Esophagus muscularis mucosa (tissue), 4 donors: ENCODE measurements around the gene UBIAD1. TPM values are rescaled to one million over a fixed set of nuclear protein-coding genes. Genes with fewer than 3 reads are reported as not detected.

ENCODE experiments used
- DNase-seq: peaks from one replicate; pipeline ENCODE4 v3.0.0-alpha.2; 2017; ENCODE audit errors: extremely low spot score
- H3K27ac ChIP-seq, 4 donors: fragments of 200-600 bp; sonication (generic); replicated peaks in 1 of 4; 1 replicate in 3 of 4; 2 replicates in 1 of 4; pipeline ENCODE4 v1.5.1; 2016 to 2019; ENCODE audit warnings: mild to moderate bottlenecking in 1 of 4
- H3K27me3 ChIP-seq, 4 donors: fragments of 200-600 bp; sonication (generic); one replicate each; pipeline versions ENCODE4 v1.5.1 to v1.6.0; 2016 to 2019
- H3K36me3 ChIP-seq, 4 donors: fragments of 200-600 bp; sonication (generic); one replicate each; pipeline ENCODE4 v1.5.1; 2016 to 2019
- H3K4me1 ChIP-seq, 4 donors: fragments of 200-600 bp; sonication (generic); one replicate each; pipeline ENCODE4 v1.5.1; 2016 to 2019
- H3K4me3 ChIP-seq, 4 donors: fragments of 200-600 bp; sonication (generic); 1 replicate in 2 of 4; 2 replicates in 2 of 4; pipeline ENCODE4 v1.5.1; 2016 to 2019; ENCODE audit warnings: mild to moderate bottlenecking in 4 of 4, moderate library complexity in 1 of 4
- H3K9me3 ChIP-seq, 4 donors: fragments of 200-600 bp; sonication (generic); 1 replicate in 3 of 4; 2 replicates in 1 of 4; pipeline ENCODE4 v1.5.1; 2016 to 2019
- CTCF ChIP-seq, 3 experiments: fragments of 200-600 bp in 2 of 3; fragments of 450-650 bp in 1 of 3; sonication (generic) in 2 of 3; IDR thresholded peaks; one replicate each; pipeline ENCODE4 v1.5.1; 2017 to 2019; ENCODE audit warnings: antibody characterized with exemption in 3 of 3, mild to moderate bottlenecking in 2 of 3, moderate library complexity in 1 of 3
- EP300 ChIP-seq: sonication (generic); formaldehyde crosslinking; IDR thresholded peaks from one replicate; pipeline ENCODE4 v1.6.1; 2017; ENCODE audit warnings: antibody characterized with exemption
- POLR2A ChIP-seq: fragments of 450-650 bp; IDR thresholded peaks from one replicate; pipeline ENCODE4 v1.6.1; 2017; ENCODE audit warnings: antibody characterized with exemption, moderate library complexity, mild to moderate bottlenecking, low read depth
- POLR2AphosphoS5 ChIP-seq, 2 donors: sonication (generic); formaldehyde crosslinking; IDR thresholded peaks; one replicate each; pipeline ENCODE4 v1.6.1; 2017; ENCODE audit warnings: antibody characterized with exemption in 2 of 2
- WGBS: methylation state at CpG from one replicate; pipeline ENCODE4 v1.1.5; 2018; 5-methylcytosine and 5-hydroxymethylcytosine counted together
- intact Hi-C: fragments of 100-400 bp; cut with DNase I; formaldehyde crosslinking; loops from one replicate; pipeline ENCODE4 v1.15.1; 2023
- total RNA-seq, 4 donors: library from RNA; depleted of rRNA; stranded (reverse); fragments of >200 nt; gene quantifications; one replicate each; pipeline versions ENCODE4 v1.1.0 to v1.2.1, GENCODE V29; 2016

The UBIAD1 gene
- total RNA-seq, 4 donors from 2014 or later: 10.4 to 15.9 (median 14.0) TPM

DNA sequence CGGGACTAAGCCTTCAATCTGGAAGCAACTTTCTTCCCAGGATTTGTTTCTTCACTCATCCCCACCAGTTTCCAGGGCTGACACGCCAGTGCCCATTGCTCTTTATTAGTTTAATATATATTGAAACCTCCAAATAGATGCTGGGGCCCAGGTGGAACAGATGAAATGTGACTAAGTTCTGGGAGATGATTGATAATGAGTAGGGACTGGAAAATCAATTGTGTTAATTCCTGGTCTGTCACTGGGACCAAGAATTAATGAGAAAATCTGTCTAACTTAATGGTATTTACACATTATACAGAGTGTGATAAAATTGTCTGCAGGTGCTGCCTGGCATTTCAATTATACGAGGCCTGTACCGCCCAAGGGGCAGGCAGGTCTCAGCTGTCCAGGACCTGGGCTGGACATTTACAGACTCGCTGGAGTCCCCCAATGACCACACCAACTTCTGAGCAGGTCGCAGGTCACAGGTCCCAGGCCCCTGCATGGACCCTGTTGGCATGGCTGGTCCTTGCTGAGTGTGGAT lies 35.8 kb downstream of the UBIAD1 start:
- H3K9me3 ChIP-seq: no peaks in the 10 kb centered on the region
- no peak for DNase-seq
- intact Hi-C loops: no loop called here
- no peak overlapping the region for H3K27ac ChIP-seq
- H3K4me1 ChIP-seq: no peaks in the 10 kb centered on the region
- no peaks in the 10 kb centered on the region for H3K27me3 ChIP-seq
- TF ChIP-seq POLR2AphosphoS5 (IDR thresholded peaks at IDR 0.05): no peak
- no peak for TF ChIP-seq EP300
- no peak for TF ChIP-seq POLR2A
- TF ChIP-seq CTCF (IDR thresholded peaks at IDR 0.05): no peak
- no peaks in the 10 kb centered on the region for H3K36me3 ChIP-seq
- 64% methylated on average over 4 of the region's 6 CpGs for WGBS
- H3K4me3 ChIP-seq: no peak overlapping the region

DNA sequence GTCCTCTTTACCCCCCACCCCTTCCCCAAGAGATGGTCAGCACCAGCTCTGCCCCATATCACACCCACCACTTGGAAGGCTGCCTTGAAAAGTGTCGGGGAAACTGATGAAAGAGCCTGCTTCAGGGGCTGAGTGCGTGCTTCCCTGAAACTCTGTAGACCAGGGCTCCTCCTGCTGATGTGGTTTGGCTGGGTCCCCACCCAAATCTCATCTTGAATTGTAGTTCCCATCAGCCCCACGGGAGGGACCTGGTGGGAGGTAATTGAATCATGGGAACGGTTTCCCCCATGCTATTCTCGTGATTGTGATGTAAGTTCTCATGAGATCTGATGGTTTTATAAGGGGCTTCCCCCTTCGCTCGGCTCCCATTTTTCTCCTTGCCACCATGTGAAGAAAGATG lies 36.4 kb downstream of the UBIAD1 start:
- Histone ChIP-seq H3K4me1 (no peaks in the 10 kb centered on the region), H3K36me3 (no peaks in the 10 kb centered on the region), H3K27ac (no peak overlapping the region), H3K9me3 (no peaks in the 10 kb centered on the region), H3K4me3 (no peak overlapping the region), H3K27me3 (no peaks in the 10 kb centered on the region)
- no peak for DNase-seq
- 88% methylated on average over 7 of the region's 7 CpGs for WGBS
- TF ChIP-seq CTCF (IDR thresholded peaks at IDR 0.05): no peak
- no peak for TF ChIP-seq EP300
- TF ChIP-seq POLR2A: no peak
- no peak for TF ChIP-seq POLR2AphosphoS5 (IDR thresholded peaks at IDR 0.05)
- intact Hi-C loops: no loop called here

DNA sequence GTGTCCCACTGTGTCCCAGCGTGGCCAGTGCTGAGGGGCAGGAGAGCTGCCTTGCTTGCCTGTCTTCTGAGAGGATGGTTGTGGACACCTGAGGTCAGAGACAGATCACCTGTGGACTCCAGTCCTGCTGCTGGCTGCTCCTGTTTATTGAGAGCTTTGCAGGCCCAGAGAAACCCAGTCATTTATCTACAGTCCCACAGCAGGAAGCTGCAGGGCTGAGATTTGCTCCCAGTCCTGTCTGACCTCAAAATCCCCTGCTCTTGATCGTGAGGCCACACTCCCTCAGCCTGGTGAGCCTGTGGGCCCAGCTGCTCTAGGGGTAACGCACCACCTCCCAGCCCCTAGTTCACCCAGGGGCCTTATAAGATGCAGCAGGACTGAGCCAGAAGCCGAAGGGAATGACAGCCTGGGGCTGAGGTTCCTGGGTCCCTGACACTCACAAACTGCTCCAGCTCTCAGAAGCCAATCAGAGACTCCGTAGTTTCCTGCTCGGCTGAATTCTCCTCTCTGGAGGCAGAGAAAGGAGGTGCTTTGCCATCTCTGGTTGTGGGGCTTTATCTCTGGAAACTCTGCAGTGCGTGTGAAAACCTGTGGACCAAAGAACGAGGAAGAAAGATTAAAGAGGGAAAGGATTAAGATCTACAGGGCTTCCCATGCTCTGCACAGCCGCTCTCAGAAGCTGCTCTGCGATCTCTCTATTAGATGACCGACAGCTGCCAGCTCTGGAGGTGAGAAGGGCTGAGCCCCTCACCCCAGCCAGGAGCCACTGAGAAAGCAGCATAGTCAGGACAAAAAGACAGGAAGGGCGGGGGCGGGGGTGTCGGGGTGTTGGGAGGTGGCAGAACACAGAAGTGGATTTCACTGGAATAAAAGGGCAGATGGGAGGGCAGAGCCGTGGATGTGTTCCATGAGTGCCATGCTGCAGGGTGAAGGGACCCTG lies 39.1 kb downstream of the UBIAD1 start:
- H3K4me3 ChIP-seq: no peak overlapping the region
- DNase-seq: no peak
- H3K9me3 ChIP-seq: no peaks in the 10 kb centered on the region
- no peaks in the 10 kb centered on the region for H3K4me1 ChIP-seq
- intact Hi-C loops: no loop called here
- no peaks in the 10 kb centered on the region for H3K27me3 ChIP-seq
- WGBS: 59% methylated on average over 14 of the region's 15 CpGs
- H3K36me3 ChIP-seq: no peaks in the 10 kb centered on the region
- TF ChIP-seq POLR2A (no peak), EP300 (no peak), POLR2AphosphoS5 (IDR thresholded peaks at IDR 0.05) (no peak), CTCF (IDR thresholded peaks at IDR 0.05) (no peak)
- no peak overlapping the region for H3K27ac ChIP-seq

DNA sequence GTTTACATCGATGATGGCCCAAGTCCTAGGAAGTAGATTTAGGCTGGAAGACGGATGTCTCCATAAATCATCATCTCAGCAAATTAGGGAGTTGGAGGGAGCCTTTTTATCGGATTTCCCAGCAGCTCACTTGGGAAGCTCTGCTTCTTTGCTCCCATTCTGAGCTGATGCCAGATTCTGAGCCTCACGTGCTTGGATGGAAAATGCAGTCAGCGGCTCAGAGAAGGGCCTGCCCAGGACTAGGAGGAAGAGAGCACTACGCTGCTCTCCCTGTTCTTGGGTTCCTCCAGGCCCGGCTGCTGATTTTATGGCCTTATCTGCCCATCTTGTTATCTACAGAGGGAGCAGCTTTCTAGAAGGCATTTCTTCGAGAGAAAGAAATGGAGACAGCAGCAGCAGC lies 42.0 kb downstream of the UBIAD1 start:
- H3K27ac ChIP-seq: no peak overlapping the region
- H3K4me3 ChIP-seq: no peak overlapping the region
- intact Hi-C loops: no loop called here
- 56% methylated on average over 8 of the region's 8 CpGs for WGBS
- no peaks in the 10 kb centered on the region for H3K36me3 ChIP-seq
- H3K27me3 ChIP-seq: peaks cover 0 to 11% (median 0%) of the 10 kb centered on the region in 4 donors
- no peaks in the 10 kb centered on the region for H3K9me3 ChIP-seq
- no peak for DNase-seq
- no peaks in the 10 kb centered on the region for H3K4me1 ChIP-seq
- no peak for TF ChIP-seq EP300
- no peak for TF ChIP-seq POLR2AphosphoS5 (IDR thresholded peaks at IDR 0.05)
- no peak for TF ChIP-seq POLR2A
- TF ChIP-seq CTCF (IDR thresholded peaks at IDR 0.05): no peak
